Measurements from ENCODE around the gene TMEM119. TPM values are rescaled to one million over a fixed set of nuclear protein-coding genes. Genes with fewer than 3 reads are reported as not detected.

Gene TMEM119
- total RNA-seq, 2 experiments from 2014 or later = not detected

- ChIA-PET CTCF (interaction anchor here (1.6 kb wide), 1 partner anchor 55 kb away, joined by 4 read pairs; no protein-coding TSS in a partner anchor), POLR2A (no interaction called here)
Measured at GRCh38 chr12:108609537-108610335, 11.9 kb upstream of the TMEM119 start.

DNA sequence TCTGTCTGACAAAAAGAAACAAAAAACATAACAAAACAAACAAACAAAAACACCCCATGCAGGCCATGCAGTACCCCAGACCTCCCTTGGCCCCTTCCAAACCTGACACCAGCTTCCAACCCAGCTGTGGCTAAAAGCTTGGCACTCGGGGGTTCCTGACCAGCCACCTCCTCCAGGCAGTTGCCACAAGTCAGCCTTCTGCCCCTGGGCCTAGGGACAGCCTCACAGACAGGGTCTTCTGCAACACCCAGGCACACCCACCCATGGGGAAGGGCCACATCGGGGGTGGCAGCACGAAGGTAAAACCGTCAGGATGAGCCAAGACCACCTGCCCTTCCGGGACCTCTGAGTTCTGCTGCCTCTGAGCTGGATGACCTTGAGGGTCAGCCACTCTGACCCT lies 10.7 kb upstream of the TMEM119 start:
- ChIA-PET POLR2A (no interaction called here), CTCF (interaction anchor here (1.6 to 2.6 kb wide), 2 partner anchors 9 to 195 kb away, joined by 4 to 18 read pairs; no protein-coding TSS in a partner anchor)

GRCh38 chr12:108607981-108608600 lies 10.2 kb upstream of the TMEM119 start:
- CTCF ChIA-PET = interaction anchor here (0.7 to 2.6 kb wide), 3 partner anchors 10 to 196 kb away, joined by 3 to 18 read pairs (median 4); no protein-coding TSS in a partner anchor

GRCh38 chr12:108606492-108606891 lies 8.6 kb upstream of the TMEM119 start:
- CTCF ChIA-PET = interaction anchor here (2.6 kb wide), 1 partner anchor 11 kb away, joined by 18 read pairs; no protein-coding TSS in a partner anchor
- POLR2A ChIA-PET = no interaction called here

More at GRCh38 chr12:108607981-108608600, 10.2 kb upstream of the TMEM119 start:
- POLR2A ChIA-PET = no interaction called here

DNA sequence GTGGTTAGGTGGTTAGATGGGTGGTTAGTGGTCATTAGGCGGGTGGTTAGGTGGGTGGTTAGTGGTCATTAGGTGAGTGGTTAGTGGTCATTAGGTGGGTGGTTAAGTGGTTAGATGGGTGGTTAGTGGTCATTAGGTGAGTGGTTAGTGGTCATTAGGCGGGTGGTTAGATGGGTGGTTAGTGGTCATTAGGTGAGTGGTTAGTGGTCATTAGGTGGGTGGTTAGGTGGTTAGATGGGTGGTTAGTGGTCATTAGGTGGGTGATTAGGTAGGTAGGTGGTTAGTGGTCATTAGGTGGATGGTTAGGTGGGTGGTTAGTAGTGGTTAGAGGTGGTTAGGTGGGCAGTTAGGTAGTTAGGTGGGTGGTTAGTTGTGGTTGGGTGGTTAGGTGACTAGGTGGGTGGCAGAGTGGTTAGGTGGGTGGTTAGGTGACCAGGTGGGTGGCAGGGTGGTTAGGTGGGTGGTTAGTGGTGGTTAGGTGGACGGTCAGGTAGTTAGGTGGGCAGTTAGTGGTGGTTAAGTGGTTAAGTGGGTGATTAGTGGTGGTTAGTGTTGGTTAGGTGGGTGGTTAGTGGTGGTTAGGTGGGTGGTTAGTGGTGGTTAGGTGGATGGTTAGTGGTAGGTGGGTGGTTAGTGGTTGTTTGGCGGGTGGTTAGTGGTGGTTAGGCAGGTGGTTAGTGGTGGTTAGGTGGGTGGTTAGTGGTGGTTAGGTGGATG lies 8.0 kb upstream of the TMEM119 start:
- POLR2A ChIA-PET = no interaction called here
- CTCF ChIA-PET = interaction anchor here (2.6 kb wide), 1 partner anchor 12 kb away, joined by 18 read pairs; no protein-coding TSS in a partner anchor

- POLR2A ChIA-PET = no interaction called here
- CTCF ChIA-PET = no interaction called here
Measured at GRCh38 chr12:108605000-108605689, 7.3 kb upstream of the TMEM119 start.

DNA sequence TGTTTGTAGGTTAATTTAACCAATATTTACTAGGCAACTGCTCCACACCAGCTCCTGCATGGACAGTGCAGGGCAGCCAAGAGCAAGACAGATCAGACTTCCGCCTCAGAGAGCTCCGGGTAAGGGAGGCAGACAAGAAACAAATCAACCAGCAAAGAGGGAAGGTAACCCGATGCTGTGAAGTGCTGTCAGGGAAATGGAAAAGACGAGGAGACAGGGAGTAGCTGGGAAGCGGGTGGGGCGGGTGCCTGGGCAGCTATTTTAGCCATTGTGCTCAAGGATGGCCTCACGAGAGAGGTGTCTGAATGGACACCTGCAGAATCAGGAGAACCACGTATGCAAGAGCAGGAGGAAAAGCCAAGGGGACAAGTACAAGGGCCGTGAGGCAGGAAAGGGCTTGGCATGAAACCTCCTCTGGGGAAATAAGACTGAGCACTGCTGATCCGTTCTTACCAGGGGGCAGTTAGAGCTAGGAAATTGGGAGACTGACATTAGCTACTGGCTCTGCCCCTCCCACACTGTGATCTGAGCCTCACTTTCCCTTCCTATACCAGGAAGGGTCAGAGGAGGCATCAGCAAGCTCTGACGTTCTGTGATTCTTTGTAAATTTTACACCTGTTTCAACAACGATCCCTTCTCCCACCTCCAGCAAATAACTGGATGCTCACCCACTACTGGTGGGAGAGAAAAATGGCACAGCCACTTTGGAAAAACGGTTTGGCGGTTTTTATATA lies 6.5 kb upstream of the TMEM119 start:
- POLR2A ChIA-PET = no interaction called here

DNA sequence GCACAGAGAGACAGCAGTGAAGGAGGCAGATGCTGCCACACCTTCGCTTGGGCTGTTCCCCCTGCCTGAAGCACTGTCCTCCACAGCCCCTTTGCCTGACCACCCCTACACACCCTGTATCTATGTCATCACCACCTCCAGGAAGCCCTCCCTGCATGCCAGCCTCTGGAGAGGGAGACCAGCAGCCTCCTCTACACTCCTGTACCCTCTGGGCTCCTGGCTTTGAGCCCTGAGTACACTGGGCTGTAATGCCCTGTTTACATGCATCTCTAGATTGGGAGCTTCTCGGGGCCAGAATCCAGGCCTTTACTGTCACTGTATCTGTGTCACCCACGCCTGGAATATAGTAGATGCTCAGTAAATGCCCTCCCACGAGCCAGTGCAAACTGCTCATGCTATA lies 5.9 kb upstream of the TMEM119 start:
- POLR2A ChIA-PET = no interaction called here
- CTCF ChIA-PET = no interaction called here

More for the DNA sequence above, 6.5 kb upstream of the TMEM119 start:
- CTCF ChIA-PET = interaction anchor here (0.6 kb wide), 1 partner anchor 45 kb away, joined by 3 read pairs; no protein-coding TSS in a partner anchor

DNA sequence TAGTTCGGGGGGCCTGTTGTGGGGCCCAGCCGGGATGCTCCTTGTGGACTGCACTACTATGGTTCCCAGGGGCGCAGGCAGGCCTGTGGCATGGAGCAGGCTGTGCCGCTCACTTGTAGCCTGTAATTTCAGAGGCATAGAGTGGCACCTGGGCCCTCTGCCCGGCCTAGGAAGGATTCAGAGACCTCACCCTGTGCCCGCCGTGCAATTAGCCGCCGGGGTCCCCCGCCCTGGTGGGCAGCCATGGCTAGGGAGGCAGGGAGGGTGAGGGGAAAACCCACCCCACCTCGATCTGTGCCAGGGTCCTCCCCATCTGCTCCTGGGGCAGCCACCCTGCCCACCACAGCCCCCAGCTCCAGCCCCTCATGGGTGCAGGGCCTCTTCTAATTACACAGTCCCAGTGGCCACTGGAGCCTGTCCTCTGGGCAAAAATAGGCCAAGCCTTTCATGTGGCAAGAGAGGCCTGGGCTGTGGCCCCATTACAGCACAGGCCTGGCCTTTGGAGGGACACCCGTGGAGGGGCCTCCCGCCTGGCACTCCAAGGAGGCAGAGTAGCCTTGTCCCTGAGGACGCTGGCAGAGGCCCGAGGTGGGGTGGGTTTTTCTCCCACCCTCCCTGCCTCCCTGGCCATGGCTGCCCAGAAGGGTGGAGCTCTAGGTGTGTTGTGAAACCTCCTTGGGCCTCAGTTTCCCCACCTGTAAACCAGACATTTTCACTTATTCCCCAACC lies 5.3 kb upstream of the TMEM119 start:
- CTCF ChIA-PET = no interaction called here

DNA sequence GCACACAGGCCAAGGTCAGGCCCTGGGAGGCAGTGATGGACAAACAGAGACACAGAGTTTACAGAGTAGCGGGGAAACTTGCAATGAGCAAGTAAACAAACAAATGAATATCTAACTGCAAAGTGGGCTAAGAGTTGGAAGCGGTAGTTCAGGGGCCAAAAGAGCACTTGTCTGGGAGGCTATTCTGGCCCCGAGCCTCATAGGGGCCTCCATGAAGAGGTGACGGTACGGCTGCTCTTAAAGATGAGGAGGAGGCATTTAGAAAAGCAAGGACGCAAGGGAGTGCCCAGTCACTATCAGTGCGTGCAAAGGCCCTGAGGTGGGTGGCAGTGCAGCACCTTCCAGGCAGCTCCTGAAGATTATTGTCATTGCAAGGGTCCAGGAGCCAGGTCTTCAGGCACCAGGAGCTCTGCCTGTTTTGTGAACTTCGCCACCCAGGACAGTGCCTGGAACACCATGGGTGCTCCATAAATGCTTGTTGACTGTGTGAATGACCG lies 4.4 kb upstream of the TMEM119 start:
- CTCF ChIA-PET = no interaction called here

More for the DNA sequence above, 5.3 kb upstream of the TMEM119 start:
- POLR2A ChIA-PET = no interaction called here

GRCh38 chr12:108600702-108601007 lies 2.8 kb upstream of the TMEM119 start:
- CTCF ChIA-PET = interaction anchor here (0.8 kb wide), 1 partner anchor 202 kb away, joined by 3 read pairs; no protein-coding TSS in a partner anchor
- POLR2A ChIA-PET = no interaction called here

More for the DNA sequence above, 4.4 kb upstream of the TMEM119 start:
- POLR2A ChIA-PET = no interaction called here

DNA sequence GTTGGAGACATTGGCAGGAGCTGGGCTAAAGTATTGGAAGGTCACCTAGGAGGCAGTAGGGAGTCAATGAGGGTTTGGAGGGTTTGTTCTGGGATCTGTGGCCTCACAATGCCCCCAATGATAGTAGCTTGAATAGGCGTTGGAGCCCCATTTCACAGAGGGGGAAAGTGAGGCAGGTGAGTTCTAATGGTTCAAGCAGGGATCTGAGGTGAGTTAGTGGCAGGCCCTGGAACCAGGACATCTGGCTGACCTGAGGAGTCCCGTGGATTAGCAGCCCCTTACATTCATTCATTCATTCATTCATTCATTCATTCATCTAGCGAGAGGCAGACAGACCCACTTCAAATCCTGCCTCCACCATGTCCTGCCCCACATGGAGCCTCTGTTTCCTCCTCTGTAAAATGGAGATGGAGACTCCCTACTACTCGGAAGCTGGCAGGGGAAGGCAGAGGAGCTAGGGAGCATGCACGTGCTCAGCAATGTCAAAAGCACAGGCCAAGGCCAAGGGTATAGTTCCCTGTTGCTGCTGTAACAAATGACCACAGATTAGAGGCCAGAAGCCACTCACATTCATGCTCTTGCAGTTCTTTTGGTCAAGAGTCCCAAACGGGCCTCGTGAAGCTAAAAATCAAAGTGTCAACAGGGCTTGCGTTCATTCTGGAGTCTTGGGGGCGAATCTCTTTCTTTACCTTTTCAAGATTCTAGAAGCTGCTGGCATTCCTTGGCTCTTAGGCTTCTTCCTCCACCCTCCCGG lies 2.2 kb upstream of the TMEM119 start:
- POLR2A ChIA-PET = no interaction called here
- CTCF ChIA-PET = interaction anchor here (0.8 kb wide), 1 partner anchor 203 kb away, joined by 3 read pairs; no protein-coding TSS in a partner anchor

- ChIA-PET CTCF (no interaction called here), POLR2A (no interaction called here)
Measured at GRCh38 chr12:108599541-108599940, 1.7 kb upstream of the TMEM119 start.

GRCh38 chr12:108598553-108599250 lies 818 bp upstream of the TMEM119 start:
- CTCF ChIA-PET = no interaction called here

GRCh38 chr12:108596854-108597558 lies 878 bp downstream of the TMEM119 start:
- ChIA-PET CTCF (no interaction called here), POLR2A (no interaction called here)

More at GRCh38 chr12:108598553-108599250, 818 bp upstream of the TMEM119 start:
- POLR2A ChIA-PET = no interaction called here

Measured in activated CD8-positive, alpha-beta memory T cell treated with anti-CD3 and anti-CD28 coated beads for 36 hours (primary cell).